ENCODE measurements around the gene CALY. TPM values are rescaled to one million over a fixed set of nuclear protein-coding genes. Genes with fewer than 3 reads are reported as not detected.

Gene CALY
- total RNA-seq, 1 donor from 2014 or later: not detected

- DNase-seq: no peak
- no peak for TF ChIP-seq CTCF (IDR thresholded peaks at IDR 0.05; ENCODE audit: borderline replicate concordance)
- Histone ChIP-seq H3K27me3 (ENCODE audit: low read depth) (peaks cover 70% of the 10 kb centered on the region), H3K4me3 (no peak overlapping the region), H3K4me1 (no peaks in the 10 kb centered on the region), H3K9me3 (replicated peaks) (no peaks in the 10 kb centered on the region), H3K27ac (replicated peaks) (no peak overlapping the region), H3K36me3 (no peaks in the 10 kb centered on the region)
- intact Hi-C loops (cut with micrococcal nuclease): no loop called here
These were observed 11.2 kb upstream of the CALY start for GRCh38 chr10:133347710-133348517.

GRCh38 chr10:133346413-133346812 lies 9.7 kb upstream of the CALY start:
- no peak for DNase-seq

GRCh38 chr10:133344236-133344635 lies 7.5 kb upstream of the CALY start:
- H3K36me3 ChIP-seq: no peaks in the 10 kb centered on the region
- no peaks in the 10 kb centered on the region for H3K4me1 ChIP-seq
- no peak for TF ChIP-seq CTCF (IDR thresholded peaks at IDR 0.05; ENCODE audit: borderline replicate concordance)
- H3K27ac ChIP-seq (replicated peaks): no peak overlapping the region
- H3K27me3 ChIP-seq (ENCODE audit: low read depth): peaks cover 97% of the 10 kb centered on the region
- intact Hi-C loops (cut with micrococcal nuclease): no loop called here
- H3K4me3 ChIP-seq: no peak overlapping the region
- no peak for DNase-seq
- H3K9me3 ChIP-seq (replicated peaks): no peaks in the 10 kb centered on the region

More at GRCh38 chr10:133346413-133346812, 9.7 kb upstream of the CALY start:
- TF ChIP-seq CTCF (IDR thresholded peaks at IDR 0.05; ENCODE audit: borderline replicate concordance): no peak
- H3K36me3 ChIP-seq: no peaks in the 10 kb centered on the region
- H3K9me3 ChIP-seq (replicated peaks): no peaks in the 10 kb centered on the region
- no peak overlapping the region for H3K27ac ChIP-seq (replicated peaks)
- H3K27me3 ChIP-seq (ENCODE audit: low read depth): peaks cover 85% of the 10 kb centered on the region
- intact Hi-C loops (cut with micrococcal nuclease): no loop called here
- H3K4me3 ChIP-seq: no peak overlapping the region
- H3K4me1 ChIP-seq: no peaks in the 10 kb centered on the region

- no peak for DNase-seq
- Histone ChIP-seq H3K4me3 (no peak overlapping the region), H3K4me1 (no peaks in the 10 kb centered on the region), H3K36me3 (no peaks in the 10 kb centered on the region), H3K27ac (replicated peaks) (no peak overlapping the region), H3K27me3 (ENCODE audit: low read depth) (peaks cover 97% of the 10 kb centered on the region), H3K9me3 (replicated peaks) (no peaks in the 10 kb centered on the region)
- intact Hi-C loops (cut with micrococcal nuclease): no loop called here
- no peak for TF ChIP-seq CTCF (IDR thresholded peaks at IDR 0.05; ENCODE audit: borderline replicate concordance)
These were observed 6.9 kb upstream of the CALY start for GRCh38 chr10:133343558-133343957.

- H3K9me3 ChIP-seq (replicated peaks): no peaks in the 10 kb centered on the region
- H3K4me3 ChIP-seq: no peak overlapping the region
- no peak for DNase-seq
- TF ChIP-seq CTCF (IDR thresholded peaks at IDR 0.05; ENCODE audit: borderline replicate concordance): no peak
- no peaks in the 10 kb centered on the region for H3K4me1 ChIP-seq
- H3K36me3 ChIP-seq: no peaks in the 10 kb centered on the region
- H3K27me3 ChIP-seq (ENCODE audit: low read depth): peaks cover 97% of the 10 kb centered on the region
- intact Hi-C loops (cut with micrococcal nuclease): no loop called here
- no peak overlapping the region for H3K27ac ChIP-seq (replicated peaks)
These were observed 6.2 kb upstream of the CALY start for GRCh38 chr10:133342942-133343341.

Data from left ventricle myocardium inferior (tissue), 1 donor.